GM21737 (cell line): ENCODE data around the gene OSBPL1A.
A peak's percentile ranks its signal among the peaks of the same experiment; 100 is the strongest.
"Not testable (repeated sequence)": the region's sequence is repeated elsewhere in the genome, so short reads cannot be mapped to it uniquely, and the experiment has no call there.

Experiments used
- ATAC-seq: cut with Tn5 transposase; IDR thresholded peaks from one replicate; pipeline ENCODE4 v1.9.1; 2021; ENCODE audit warnings: mild to moderate bottlenecking, moderate library complexity; ENCODE audit not compliant: unreplicated experiment

The OSBPL1A gene

DNA sequence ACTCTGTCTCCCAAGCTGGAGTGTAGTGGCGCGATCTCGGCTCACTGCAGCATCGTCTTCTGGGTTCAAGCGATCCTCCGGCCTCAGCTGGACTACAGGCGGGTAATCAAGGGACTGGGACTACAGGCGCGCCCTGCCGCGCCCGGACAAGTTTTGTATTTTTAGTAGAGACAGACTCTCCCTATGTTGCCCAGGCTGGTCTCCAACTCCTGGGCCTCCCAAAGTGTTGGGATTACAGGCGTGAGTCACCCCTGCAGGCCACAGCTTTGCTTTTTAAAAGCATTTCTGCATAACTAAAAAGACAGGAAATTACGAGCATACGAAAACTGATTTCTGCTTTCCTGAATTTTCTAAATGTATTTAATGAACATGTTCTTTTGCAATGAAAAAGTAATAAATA, 916 bp upstream of the OSBPL1A start:
- no peak for ATAC-seq

DNA sequence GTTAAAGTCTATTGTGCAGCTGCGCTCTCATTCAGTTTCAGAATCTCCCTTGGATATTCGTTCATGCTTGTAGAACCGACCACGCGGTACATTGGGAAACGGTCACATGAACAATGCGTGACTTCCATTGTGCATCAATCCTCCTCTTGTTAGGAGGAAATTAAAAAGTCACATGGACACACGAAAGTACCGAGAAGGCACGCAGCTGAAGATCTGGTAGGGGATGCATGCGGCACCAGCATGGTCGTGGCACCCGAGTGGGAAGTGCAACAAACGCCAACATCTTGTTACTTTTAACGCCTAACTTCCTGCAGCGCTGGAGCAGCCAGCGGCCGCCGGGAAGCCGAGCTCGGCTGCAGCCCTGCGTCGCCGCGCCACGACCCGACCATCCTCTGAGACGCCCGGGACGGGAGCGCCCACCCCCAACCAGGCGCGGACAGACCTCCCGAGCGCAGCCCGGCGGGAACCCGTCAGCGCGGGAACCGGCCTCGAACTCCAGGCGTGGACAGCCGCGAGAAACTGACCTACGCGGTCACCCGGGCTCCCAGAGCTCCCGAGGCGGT, 412 bp downstream of the OSBPL1A start:
- ATAC-seq, result peak; percentile 20

DNA sequence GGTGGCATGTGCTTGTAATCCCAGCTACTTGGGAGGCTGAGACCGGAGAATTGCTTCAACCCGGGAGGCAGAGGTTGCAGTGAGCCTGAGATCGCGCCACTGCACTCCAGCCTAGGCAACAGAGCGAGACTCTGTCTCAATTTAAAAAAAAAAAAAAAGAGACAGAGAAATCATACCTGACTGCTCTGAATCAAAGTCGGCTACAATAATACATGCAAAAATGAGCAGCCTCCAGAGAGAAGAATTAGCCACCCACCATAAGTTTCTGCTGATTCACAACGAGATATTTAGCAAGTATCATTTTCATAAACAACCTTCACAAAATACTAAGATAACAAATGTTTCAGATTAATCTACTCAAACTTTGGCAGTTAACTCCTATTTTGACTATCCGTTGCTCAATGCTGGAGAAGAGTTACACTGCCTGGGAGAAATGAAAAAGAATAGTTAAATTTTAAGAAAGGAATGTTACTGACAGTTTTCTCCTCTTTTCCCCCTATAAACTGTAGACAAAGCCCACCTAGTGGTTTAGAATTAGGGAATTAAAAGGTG, 1.5 kb downstream of the OSBPL1A start:
- ATAC-seq, result no peak

DNA sequence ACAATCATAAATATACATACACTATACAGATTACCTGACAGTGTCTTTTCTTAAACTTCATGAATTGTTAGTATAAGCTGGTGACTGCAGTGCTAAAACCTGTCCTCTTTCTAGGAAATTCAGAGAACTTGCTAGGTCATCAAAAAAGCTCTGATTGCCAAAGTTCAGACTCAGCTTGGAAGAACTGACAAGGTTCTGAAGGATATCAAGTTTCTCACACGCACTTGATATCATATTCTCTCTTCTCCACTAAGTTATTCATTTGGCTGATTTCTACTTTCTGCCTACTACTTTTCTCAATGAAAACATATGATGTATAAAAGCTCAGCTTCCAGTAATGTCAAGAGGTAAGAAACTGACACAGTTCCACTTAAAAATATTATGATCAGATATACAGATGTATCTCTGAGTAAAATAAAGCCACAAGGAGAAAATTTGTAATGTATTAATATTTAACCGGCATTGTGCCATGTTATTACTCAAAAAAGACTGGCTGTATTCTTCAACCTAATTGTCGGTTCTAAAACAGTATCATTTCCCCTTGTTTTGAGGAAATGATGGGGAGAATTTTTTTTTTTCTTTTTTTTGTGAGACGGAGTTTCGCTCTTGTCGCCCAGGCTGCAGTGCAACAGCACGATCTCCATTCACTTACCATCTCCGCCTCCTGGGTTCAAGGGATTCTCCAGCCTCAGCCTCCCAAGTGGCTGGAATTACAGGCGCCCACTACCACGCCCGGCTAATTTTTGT, 2.4 kb downstream of the OSBPL1A start:
- no peak for ATAC-seq

DNA sequence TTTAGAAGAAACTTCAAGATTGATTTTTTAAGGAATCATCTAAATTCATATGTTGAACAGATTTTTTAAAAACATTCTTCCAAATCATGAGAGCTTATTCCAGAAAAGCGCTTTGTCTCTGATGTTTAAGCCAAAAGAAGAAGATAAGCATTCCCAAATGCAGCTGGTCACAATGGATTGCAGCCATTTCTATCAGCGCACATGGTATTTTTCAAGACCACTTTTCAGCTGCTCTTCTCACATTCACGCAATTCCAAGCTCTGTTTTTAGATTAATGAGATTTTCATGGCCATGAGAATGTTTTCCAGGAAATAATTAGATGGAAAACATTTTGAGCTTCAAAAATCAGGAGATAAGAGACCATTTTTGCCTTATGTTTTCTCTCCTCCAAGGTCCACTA, 8.7 kb downstream of the OSBPL1A start:
- ATAC-seq, result no peak

DNA sequence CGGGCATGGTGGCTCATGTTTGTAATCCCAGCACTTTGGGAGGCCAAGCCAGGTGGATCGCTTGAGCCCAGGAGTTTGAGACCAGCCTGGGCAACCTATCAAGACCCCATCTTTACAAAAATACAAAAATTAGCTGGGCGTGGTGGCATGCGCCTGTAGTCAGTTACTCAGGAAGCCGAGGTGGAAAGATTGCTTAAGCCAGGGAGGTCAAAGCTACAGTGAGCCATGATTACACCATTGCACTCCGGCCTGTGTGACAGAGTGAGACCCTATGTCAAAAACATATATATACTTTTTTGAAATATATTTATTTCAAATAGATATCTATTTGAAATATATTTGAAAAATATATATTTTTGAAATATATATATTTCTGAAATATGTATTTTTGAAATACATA, 10.9 kb downstream of the OSBPL1A start:
- no peak for ATAC-seq

DNA sequence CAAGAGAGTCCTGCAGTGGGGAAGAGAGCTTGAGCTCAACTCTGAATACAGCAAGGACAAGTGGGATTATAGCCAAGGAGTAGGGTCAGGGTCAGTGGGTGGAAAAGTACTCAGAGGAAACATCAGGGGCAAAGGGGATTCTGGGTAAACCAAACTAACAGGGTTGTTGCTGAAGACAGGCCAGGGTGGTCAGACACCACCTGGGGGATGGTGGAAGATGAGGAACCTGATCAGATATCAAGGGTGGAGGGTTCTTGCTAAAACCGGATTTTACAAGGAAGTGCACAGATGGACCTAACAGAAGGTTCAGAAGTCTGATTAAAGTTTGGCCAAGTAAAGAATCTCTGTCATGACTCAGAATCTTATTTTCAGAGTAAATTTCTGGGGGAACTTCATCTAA, 16.5 kb downstream of the OSBPL1A start:
- ATAC-seq, result no peak

DNA sequence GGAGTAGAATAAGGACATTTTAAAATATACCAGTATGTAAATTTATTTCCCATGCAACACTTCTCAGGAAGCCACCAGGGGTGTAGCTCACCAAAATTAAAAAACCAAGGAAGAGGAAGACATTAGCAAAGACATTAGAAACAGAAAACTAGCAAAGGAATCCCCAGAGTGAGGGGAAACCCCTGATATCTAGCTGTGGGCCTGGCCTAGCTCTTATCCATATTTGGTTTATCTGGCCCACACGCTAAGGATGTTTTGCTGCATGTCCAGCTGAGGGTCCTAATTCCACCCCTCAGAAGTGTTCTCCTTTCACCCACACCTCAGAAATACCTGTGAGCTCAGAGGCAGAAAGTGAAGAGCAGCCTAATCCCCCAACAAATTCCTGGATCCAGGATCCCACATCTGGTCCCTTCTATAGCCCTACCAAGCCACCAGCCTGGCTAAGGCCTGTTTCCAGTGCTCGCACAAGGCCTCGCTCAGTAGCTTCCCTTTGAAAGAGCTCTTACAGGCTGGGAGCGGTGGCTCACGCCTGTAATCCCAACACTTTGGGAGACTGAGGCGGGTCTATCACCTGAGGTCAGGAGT, 17.4 kb downstream of the OSBPL1A start:
- ATAC-seq, result no peak

DNA sequence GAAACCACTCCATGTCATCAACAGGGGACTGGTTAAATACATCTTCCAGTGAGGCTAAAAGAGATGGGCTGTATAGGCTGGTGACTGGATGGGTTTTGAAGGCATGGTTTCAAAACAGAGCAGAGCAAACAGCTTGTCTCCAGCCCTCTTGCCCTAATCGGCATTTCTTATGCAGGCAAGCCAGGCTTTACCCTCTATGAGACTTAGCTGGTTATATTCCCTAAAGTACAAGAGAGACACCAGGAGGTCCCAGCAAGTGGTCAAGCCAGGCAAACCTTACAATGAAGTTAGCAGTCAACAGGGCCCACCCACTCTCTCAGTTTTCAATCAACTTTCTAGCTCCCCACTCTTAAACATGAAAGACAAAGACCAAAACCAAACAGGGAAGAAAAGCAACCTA, 19.0 kb downstream of the OSBPL1A start:
- no peak for ATAC-seq

DNA sequence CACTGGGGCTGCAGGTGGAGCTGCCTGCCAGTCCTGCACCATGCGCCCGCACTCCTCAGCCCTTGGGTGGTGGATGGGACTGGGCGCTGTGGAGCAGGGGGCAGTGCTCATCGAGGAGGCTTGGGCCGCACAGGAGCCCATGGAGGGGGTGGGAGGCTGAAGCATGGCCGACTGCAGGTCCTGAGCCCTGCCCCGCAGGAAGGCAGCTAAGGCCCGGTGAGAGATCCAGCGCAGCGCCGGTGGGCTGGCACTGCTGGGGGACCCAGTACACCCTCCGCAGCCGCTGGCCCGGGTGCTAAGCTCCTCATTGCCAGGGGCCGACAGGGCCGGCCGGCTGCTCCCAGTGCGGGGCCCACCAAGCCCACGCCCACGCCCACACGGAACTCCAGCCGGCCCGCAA, 21.1 kb downstream of the OSBPL1A start:
- ATAC-seq, result not testable (repeated sequence)

DNA sequence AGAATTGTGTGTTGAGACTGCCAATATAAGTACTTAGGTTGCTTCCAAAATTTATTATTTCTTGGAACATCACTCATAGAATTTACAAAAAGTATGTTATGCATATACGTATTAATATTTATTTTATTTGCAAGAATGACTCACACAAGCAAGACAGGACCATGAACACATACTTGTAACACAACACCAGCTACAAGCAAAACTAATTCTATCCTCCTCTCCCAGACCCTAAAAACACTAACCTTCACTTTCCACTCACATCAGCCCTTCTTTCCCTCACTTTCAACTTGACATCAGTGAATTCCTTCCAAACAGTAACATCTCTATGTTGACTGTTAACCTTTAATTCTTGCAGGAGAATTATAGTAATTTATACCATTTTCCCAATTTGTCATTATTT, 24.3 kb downstream of the OSBPL1A start:
- no peak for ATAC-seq

DNA sequence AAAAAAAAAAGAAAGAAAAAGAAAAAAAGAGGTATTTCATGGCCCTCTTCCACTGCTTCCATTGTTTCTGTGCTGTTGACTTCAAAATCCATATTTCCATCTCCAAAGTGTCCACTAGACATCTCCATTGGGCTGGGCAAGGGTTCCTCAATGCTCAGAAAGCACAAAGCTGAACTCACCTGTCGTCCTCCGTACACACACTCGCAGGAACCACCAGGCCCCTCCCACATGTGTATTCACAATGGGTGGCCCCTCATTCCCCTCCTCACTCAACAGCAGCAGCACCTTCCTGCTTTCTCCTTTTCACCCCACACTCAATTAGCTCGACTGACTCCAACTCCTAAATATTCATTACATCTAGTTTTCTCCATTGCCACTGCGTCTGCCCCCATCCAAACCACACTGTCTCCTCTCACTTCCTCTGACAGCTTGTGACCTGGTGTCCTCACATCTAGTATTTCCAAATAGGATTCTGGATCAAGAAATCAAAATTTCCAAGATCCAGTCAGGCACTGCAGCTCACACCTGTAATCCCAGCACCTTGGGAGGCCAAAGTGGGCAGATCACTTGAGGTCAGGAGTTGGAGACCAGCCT, 25.2 kb downstream of the OSBPL1A start:
- no peak for ATAC-seq

DNA sequence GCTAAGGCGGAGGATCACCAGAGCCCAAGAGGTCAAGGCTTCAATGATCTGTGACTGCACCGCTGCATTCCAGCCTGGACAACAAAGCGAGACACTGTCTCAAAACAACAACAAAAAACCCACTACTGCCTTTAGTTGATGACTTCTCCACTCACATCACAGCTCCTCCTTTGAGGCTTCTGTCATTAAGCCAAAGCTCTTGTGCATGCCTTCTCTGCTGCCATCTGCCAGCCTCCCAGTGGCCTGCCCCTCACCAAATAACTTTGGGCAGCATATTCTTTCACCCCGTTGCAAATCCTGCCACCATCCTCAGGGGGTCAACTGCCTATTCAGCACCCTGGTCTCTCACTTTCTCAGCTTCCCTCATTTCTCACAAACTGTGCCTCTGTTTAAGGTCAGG, 27.5 kb downstream of the OSBPL1A start:
- no peak for ATAC-seq

DNA sequence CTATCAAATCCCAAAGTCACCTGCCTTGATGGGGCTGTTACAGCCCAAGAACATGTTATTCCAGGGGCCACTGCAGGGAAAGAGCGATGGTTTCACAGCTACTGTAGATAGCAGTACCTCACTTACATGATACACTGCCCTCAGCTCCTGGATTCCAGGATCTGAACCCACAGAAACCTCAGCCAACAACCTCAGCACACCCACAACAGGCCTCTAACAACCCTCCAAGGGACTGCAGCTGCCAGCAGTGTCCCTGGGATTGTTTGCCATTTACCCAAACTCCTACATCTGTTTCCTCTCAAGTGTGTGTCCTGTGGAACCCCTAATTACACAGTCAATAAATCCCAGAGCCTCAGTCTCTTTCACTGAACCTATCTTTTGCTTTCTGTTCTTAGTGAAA, 28.2 kb downstream of the OSBPL1A start:
- ATAC-seq, result no peak

DNA sequence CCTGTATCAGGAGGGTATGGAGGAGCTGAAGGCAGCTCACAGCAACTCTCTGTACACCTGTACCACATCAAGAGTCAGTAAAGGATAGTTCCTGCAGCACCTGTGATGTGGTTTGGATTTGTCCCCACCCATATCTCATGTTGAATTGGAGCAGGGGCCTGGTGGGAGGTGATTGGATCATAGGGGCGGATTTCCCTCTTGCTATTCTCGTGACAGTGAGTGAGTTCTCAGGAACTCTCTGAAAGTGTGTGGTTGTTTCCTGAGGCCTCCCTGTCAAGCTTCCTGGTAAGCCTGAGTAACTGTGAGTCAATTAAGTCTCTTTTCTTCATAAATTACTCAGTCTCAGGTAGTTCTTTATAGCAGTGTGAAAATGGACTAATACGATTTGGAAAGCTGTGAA, 28.9 kb downstream of the OSBPL1A start:
- no peak for ATAC-seq

DNA sequence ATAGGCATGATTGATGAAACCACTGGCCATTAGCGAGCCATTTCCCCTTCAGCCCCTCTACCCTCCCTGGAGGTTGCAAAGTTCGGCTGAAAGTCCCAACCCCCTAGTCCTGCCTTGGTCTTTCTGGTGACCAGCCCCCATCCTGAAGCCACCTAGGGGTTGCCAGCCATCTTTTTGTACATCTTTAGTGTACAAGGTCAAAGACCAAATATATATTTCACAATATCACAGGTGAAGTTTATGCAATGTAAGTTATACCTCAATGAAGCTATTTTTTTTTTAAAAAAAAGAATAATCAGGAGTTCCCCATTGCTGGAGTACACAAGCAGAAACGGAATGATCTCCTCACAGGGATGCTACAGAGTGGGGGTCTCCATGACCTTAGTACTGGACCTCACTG, 31.3 kb downstream of the OSBPL1A start:
- ATAC-seq, result no peak

DNA sequence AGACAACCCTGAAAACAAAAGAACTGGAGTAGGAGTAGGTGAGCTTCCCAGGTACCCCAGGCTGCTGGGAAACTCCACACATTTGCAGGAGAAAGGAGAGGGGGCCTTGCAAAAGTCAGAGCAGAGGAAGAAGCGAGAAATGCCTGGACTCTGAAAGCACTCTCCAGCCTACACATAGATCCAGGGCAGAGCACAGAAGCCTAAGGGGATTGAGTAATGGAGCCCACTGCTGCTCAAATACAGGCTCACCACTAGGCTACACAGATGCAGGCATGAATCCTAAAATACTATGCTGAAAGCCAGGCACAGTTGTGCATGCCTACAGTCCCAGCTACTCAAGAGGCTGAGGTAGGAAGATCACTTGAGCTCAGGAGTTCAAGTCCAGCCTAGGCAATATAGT, 33.4 kb downstream of the OSBPL1A start:
- no peak for ATAC-seq

DNA sequence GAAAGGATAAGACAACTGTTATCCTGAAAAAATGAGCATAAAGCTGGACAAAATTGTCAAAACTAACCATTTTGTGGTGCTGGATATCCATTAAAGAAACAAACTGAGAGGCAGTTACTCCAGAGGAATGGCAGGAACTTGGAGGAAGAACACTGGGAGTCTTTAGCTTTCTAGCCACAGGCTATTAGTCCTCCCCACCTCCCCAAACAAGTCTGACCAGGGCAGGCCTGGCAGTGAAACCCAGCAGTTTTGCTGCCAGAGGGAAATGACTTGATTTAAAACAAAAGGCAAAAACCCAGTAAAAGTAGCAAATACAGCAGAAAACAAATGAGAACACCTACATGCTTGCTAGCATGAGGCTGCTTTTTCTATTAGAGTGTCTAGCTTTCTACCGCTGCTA, 34.9 kb downstream of the OSBPL1A start:
- ATAC-seq, result no peak

DNA sequence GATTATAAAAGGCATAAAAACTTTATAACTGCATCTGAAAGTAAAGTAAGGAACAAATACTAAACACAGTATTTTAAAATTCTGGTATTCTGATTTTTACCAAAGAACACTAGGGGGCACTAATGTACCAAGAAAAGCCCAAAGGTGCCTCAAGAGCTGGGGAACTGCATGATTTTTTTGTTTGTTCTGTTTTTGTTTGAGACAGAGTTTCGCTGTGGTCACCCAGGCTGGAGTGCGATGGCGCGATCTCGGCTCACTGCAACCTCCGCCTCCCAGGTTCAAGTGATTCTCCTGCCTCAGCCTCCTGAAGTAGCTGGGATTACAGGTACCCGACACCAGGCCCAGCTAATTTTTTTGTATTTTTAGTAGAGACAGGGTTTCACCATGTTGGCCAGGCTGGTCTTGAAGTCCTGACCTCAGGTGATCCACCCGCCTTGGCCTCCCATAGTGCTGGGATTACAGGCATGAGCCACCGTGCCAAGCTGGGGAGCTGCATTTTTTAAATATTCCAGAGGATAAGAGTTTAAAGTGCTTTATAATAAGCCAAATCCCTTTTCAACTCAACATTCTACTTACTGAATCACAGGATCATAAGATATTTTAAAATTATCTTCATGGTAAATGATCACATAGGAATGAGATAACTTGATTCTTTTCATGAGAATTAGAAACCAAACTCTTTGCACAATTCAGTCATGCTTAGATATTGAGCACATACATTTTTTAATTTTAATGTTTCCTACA, 37.7 kb downstream of the OSBPL1A start:
- not testable (repeated sequence) for ATAC-seq

DNA sequence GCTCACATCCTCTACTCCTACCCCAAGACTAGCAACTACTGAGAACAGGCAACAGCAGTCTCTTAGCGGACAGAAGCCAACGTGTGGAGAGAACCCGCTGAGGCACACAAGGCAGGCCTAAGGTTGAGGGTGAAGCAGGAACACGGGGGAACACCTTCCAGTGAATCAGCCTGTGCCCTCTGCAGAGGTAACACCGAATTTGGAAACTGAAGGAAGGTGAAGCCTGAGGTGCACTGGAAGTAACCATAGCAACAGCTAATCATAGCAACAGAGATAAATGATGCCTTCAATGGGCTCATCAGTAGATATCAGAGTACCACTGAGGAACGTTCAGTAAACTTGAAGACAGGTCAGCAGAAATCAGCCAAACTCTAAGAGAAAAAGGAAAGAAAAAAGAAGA, 43.3 kb downstream of the OSBPL1A start:
- ATAC-seq, result no peak

DNA sequence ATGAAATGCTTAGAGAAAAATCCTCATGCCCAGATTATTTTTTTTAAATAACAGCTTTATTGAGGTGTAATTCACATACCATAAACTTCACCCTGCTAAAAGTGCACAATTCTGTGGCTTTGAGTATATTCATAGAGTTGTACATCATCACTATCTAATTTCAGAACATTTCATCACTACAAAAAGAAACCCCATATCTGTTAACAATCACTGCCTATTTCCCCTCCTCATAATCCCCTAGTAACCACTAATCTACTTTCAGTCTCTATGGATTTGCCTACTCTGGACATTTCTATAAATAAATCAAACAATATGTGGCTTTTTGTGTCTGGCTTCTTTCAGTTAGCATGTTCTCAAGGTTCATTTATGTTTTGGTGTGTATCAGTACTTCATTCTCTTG, 51.4 kb downstream of the OSBPL1A start:
- no peak for ATAC-seq
